ENCODE measurements around the gene TMEM175.

DNA sequence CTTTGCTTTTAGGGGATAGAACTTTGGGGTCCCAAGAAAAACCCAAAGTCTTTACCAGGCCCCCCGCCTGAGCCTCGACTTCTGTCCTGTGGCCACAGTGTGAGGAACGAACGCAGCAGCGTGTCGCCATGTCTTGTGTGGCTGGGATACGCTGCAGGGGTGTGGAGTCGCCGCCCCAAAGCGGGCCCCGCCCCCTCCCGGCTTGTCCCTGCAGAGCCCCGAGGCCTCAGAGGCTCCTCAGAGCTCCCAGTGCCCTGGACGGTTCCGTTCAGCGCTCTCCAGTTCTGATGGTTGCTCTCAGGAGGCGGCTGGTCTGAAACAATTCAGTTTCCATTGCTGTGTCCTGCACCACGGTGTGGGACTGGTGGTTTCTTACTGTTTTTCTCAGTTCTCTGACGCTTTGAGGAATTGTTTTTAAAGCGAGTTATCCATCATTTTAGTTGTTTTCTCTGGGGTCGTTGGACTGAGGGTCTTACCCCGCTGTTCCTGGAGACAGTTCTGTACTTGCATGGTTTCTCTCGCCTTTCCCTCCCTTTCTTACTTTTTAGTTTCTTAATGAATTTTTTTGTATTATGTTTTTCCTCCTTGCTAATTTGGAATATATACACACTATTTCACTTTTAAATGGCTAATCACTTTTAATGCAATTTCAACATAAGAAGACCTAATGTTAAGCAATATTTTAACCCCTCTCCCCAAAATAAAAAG, 53.0 kb downstream of the TMEM175 start:
- TF ChIP-seq, protein P1, sequence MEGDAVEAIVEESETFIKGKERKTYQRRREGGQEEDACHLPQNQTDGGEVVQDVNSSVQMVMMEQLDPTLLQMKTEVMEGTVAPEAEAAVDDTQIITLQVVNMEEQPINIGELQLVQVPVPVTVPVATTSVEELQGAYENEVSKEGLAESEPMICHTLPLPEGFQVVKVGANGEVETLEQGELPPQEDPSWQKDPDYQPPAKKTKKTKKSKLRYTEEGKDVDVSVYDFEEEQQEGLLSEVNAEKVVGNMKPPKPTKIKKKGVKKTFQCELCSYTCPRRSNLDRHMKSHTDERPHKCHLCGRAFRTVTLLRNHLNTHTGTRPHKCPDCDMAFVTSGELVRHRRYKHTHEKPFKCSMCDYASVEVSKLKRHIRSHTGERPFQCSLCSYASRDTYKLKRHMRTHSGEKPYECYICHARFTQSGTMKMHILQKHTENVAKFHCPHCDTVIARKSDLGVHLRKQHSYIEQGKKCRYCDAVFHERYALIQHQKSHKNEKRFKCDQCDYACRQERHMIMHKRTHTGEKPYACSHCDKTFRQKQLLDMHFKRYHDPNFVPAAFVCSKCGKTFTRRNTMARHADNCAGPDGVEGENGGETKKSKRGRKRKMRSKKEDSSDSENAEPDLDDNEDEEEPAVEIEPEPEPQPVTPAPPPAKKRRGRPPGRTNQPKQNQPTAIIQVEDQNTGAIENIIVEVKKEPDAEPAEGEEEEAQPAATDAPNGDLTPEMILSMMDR (IDR thresholded peaks at IDR 0.05): no peak
- no peak for TF ChIP-seq EP300 (IDR thresholded peaks at IDR 0.05)
